Hepatocyte (in vitro differentiated cells): ENCODE results near the gene LYL1. TPM values are rescaled to one million over a fixed set of nuclear protein-coding genes. Genes with fewer than 3 reads are reported as not detected.

Experiments used
- DNase-seq: peaks from one replicate; pipeline ENCODE4 v3.0.0-alpha.2; 2016; ENCODE audit warnings: low spot score
- H2AFZ ChIP-seq: fragments of 200-600 bp; sonication (generic); 2 replicates; pipeline ENCODE4 v1.6.0; 2016; ENCODE audit warnings: antibody characterized with exemption, mild to moderate bottlenecking
- H3K27ac ChIP-seq: fragments of 200-600 bp; sonication (generic); 2 replicates; pipeline ENCODE4 v1.5.1; 2016; ENCODE audit warnings: mild to moderate bottlenecking
- H3K27me3 ChIP-seq: fragments of 200-600 bp; sonication (generic); 2 replicates; pipeline ENCODE4 v1.6.1; 2016
- H3K36me3 ChIP-seq: fragments of 200-600 bp; sonication (generic); replicated peaks from 2 replicates; pipeline ENCODE4 v1.5.1; 2016; ENCODE audit warnings: low read depth; ENCODE audit not compliant: insufficient read depth
- H3K4me1 ChIP-seq: fragments of 200-600 bp; sonication (generic); 2 replicates; pipeline ENCODE4 v1.5.1; 2016; ENCODE audit warnings: mild to moderate bottlenecking, moderate library complexity; ENCODE audit not compliant: insufficient read depth
- H3K4me2 ChIP-seq: fragments of 200-600 bp; sonication (generic); 2 replicates; pipeline ENCODE4 v1.6.0; 2016
- H3K4me3 ChIP-seq: fragments of 200-600 bp; sonication (generic); 2 replicates; pipeline ENCODE4 v1.5.1; 2016; ENCODE audit warnings: mild to moderate bottlenecking
- H3K79me2 ChIP-seq: fragments of 200-600 bp; sonication (generic); 2 replicates; pipeline ENCODE4 v1.6.0; 2017; ENCODE audit warnings: mild to moderate bottlenecking
- H3K9me2 ChIP-seq: fragments of 200-600 bp; sonication (generic); replicated peaks from 2 replicates; pipeline ENCODE4 v1.6.0; 2017; ENCODE audit warnings: mild to moderate bottlenecking; ENCODE audit not compliant: insufficient read depth
- H3K9me3 ChIP-seq: fragments of 200-600 bp; sonication (generic); 2 replicates; pipeline ENCODE4 v1.5.1; 2016; ENCODE audit warnings: low read depth, mild to moderate bottlenecking
- H4K20me1 ChIP-seq: fragments of 200-600 bp; sonication (generic); 2 replicates; pipeline ENCODE4 v1.6.0; 2016; ENCODE audit warnings: mild to moderate bottlenecking; ENCODE audit not compliant: insufficient read depth, poor library complexity, severe bottlenecking
- EZH2 ChIP-seq: fragments of 200-600 bp; sonication (generic); IDR thresholded peaks from 2 replicates; pipeline ENCODE4 v1.6.1; 2016; ENCODE audit warnings: antibody characterized with exemption, mild to moderate bottlenecking, borderline replicate concordance
- EZH2phosphoT487 ChIP-seq: fragments of 200-600 bp; sonication (generic); IDR thresholded peaks from one replicate; pipeline ENCODE4 v1.6.1; 2018; ENCODE audit warnings: antibody characterized with exemption, mild to moderate bottlenecking, low read depth, moderate library complexity; ENCODE audit not compliant: unreplicated experiment, severe bottlenecking
- WGBS: methylation state at CpG from one replicate; pipeline ENCODE4 v1.1.6; 2016; ENCODE audit warnings: low lambda C conversion rate; ENCODE audit errors: missing lambda C conversion rate; 5-methylcytosine and 5-hydroxymethylcytosine counted together
- polyA plus RNA-seq: library from polyadenylated mRNA; unstranded; fragments of >200 nt; fragmentation: Nextera tagmentation; extraction: Ambion mirVana; gene quantifications from 2 replicates; pipeline ENCODE4 v1.2.1, GENCODE V29; 2016
- total RNA-seq: library from RNA; depleted of rRNA; stranded (reverse); fragments of >200 nt; gene quantifications from 2 replicates; pipeline ENCODE4 v1.2.3, GENCODE V29; 2014
- TF ChIP-seq, protein P1 (sequence below): fragments of 200-600 bp; sonication (generic); IDR thresholded peaks from 2 replicates; pipeline ENCODE4 v1.5.1; 2016; ENCODE audit warnings: antibody characterized with exemption, mild to moderate bottlenecking; ENCODE audit not compliant: poor library complexity

LYL1 gene
- total and polyA plus RNA-seq, 2 experiments from 2014 or later: 0.47 to 1.4 TPM

DNA sequence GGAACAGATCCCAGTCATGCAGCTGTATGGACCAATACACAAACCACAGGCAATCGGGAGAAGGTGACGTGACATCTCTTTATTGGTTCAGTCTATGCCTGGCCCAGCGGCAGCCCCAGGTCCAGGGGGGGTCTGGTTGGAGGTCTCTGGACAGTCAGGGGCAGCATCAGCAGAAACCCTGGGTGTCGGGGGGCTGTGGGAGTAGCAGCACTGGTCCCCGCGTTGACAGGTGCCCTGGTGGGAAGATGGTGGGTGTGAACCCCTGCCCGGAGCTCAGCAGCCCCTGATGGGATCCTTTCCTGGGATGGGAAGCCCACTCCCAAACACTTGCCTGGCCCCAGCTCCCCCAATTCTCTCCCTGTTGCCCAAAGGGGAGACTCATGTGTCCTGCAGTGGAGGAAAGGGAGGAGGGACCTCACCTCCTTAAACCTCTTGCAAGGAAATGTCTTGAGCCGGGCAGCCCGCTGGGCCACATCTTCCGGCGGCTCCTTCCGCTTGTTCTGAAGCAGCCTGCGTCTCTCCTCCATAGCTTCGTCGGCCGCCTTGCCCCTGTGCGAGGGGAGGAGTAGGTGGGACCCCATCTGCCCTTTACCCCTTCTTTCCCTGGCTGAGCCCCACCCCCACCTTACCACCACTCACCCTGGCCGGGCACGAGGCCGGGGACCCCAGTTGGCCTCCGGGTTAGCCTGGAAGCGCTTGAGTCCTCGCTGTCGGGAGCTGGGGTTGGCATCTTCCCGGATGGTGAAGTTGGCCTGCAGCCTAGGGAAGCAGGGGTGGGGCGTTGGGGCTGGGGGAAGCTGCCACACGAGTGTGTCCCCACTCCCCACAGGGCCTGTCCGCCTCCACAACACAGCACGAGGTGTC, 2.4 kb upstream of the LYL1 start:
- no peak for DNase-seq
- WGBS: 93% methylated on average over 22 of the region's 29 CpGs
- Histone ChIP-seq H3K4me3 (no peak overlapping the region), H3K4me2 (no peak overlapping the region), H3K27me3 (peaks cover 4% of the 10 kb centered on the region), H2AFZ (no peak overlapping the region), H4K20me1 (no peaks in the 10 kb centered on the region), H3K4me1 (peaks cover 12% of the 10 kb centered on the region), H3K9me2 (no peaks in the 10 kb centered on the region), H3K36me3 (no peaks in the 10 kb centered on the region), H3K27ac (no peak overlapping the region), H3K9me3 (no peaks in the 10 kb centered on the region), H3K79me2 (no peaks in the 10 kb centered on the region)
- TF ChIP-seq EZH2 (no peak), EZH2phosphoT487 (no peak)
- TF ChIP-seq, protein P1, sequence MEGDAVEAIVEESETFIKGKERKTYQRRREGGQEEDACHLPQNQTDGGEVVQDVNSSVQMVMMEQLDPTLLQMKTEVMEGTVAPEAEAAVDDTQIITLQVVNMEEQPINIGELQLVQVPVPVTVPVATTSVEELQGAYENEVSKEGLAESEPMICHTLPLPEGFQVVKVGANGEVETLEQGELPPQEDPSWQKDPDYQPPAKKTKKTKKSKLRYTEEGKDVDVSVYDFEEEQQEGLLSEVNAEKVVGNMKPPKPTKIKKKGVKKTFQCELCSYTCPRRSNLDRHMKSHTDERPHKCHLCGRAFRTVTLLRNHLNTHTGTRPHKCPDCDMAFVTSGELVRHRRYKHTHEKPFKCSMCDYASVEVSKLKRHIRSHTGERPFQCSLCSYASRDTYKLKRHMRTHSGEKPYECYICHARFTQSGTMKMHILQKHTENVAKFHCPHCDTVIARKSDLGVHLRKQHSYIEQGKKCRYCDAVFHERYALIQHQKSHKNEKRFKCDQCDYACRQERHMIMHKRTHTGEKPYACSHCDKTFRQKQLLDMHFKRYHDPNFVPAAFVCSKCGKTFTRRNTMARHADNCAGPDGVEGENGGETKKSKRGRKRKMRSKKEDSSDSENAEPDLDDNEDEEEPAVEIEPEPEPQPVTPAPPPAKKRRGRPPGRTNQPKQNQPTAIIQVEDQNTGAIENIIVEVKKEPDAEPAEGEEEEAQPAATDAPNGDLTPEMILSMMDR: no peak

DNA sequence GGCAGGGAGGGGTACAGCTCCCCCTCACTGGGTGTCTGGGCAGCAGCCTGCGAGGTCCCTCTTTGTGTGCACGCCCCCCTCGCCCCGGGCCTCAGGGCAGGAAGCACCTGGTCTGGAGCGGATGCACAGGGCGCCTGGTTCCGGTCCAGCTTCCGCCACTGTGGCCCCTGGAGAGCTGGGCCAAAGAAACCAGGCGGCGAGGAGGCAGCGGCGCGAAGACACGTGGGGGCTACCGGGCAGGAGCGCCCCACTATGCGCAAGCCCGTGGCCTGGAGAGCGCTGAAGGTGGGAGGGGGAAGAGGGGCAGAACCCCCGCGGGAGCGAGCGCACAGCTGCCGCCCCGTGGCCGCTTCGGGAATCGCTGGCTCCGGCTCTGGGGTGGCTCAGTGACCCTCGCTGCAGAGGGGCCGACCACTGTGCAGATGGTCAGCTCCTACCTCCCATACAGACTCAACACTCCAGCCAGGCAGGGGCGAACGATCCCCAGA, 1.7 kb upstream of the LYL1 start:
- no peaks in the 10 kb centered on the region for H4K20me1 ChIP-seq
- H3K79me2 ChIP-seq: no peaks in the 10 kb centered on the region
- no peaks in the 10 kb centered on the region for H3K9me3 ChIP-seq
- WGBS: 68% methylated on average over 24 of the region's 33 CpGs
- no peak for DNase-seq
- no peak overlapping the region for H3K4me3 ChIP-seq
- H2AFZ ChIP-seq: no peak overlapping the region
- H3K4me1 ChIP-seq: peaks cover 12% of the 10 kb centered on the region
- no peaks in the 10 kb centered on the region for H3K36me3 ChIP-seq
- no peak overlapping the region for H3K4me2 ChIP-seq
- no peaks in the 10 kb centered on the region for H3K9me2 ChIP-seq
- no peak overlapping the region for H3K27ac ChIP-seq
- no peak for TF ChIP-seq EZH2
- TF ChIP-seq, protein P1: peak; percentile 35
- no peak for TF ChIP-seq EZH2phosphoT487
- peaks cover 11% of the 10 kb centered on the region for H3K27me3 ChIP-seq

DNA sequence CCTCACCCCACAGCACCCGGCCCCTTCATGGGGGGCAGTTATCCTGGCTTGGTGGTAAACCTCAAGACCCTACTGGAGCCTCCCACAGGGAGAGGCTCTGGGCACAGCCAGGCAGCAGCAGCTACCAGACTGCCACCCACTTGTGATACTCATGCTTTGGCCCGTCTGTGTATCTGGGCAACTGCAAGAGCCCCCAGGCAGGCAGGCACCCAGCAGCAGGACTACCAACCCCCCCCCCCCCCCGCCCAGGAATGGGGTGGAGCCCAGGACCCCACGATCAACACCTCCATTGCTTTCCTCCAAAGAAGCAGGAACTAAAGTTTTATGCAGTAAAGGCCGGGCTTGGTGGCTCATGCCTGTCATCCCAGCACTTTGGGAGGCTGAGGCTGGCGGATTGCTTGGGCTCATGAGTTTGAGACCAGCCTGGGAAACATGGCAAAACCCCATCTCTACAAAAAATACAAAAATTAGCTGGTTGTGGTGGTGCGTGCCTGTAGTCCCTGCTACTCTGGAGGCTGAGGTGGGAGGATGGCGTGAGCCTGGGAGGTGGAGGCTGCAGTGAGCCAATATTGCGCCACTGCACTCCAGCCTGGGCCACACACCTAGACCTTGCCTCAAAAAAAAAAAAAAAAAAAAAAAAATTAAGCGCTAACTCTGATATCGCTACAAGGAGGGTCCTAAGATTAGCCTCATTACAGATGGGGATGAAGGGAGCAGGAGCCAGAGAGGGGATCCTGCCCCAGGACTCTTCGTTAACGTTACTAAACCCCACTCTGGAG, 1.1 kb upstream of the LYL1 start:
- TF ChIP-seq, protein P1: no peak
- no peak for TF ChIP-seq EZH2
- TF ChIP-seq EZH2phosphoT487: no peak
- Histone ChIP-seq H3K4me1 (peaks cover 16% of the 10 kb centered on the region), H4K20me1 (no peaks in the 10 kb centered on the region), H3K9me2 (no peaks in the 10 kb centered on the region), H3K36me3 (no peaks in the 10 kb centered on the region), H3K9me3 (no peaks in the 10 kb centered on the region), H3K4me3 (no peak overlapping the region), H3K79me2 (no peaks in the 10 kb centered on the region), H3K4me2 (no peak overlapping the region), H3K27ac (no peak overlapping the region), H3K27me3 (peaks cover 17% of the 10 kb centered on the region), H2AFZ (no peak overlapping the region)
- DNase-seq: no peak
- 94% methylated on average over 13 of the region's 13 CpGs for WGBS
